Epidermal melanocyte (primary cell): Measurements from ENCODE around the gene PYROXD2.
A peak's percentile ranks its signal among the peaks of the same experiment; 100 is the strongest.

Experiments
- DNase-seq: peaks from one replicate; pipeline ENCODE4 v3.0.0; 2011; ENCODE audit warnings: low spot score; ENCODE audit not compliant: insufficient read length

The PYROXD2 gene

DNA sequence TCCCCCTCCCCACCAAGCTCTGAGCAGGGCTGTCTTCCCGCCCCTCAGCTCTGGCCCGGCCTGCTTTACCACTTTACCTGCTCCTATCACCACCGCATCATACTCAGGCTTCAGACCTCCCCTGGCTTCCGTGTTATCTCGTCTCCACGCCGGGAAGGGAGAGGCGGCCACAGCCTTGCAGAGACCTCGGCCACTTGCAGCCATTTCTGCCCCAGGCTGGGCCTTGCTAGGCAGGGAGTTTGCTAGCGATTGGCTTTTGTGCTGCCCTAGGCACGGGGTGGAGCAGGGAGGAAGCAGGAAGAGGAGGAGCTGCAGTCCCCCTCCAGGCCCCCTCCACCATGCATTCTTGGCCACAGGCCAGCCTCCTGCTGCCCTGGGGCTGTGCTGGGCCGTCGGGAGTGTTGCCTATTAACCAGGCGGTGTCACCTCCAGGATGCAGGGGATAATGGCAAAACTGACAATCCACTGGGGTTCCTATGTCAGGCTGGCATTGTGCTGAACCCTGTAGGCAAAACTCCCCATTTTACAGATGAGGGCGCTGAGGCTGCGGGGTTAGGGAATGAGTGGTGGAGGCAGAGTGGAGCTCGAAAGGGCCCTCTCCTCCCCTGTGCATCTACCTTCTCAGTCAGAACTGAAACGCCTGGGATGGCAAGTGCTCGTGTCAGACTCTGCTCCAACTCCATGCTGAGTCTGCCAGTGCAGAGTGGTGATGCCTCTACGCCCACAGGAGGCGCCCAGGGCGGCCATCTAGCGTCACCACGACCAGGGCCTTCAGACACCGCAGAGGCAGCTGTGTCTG lies at the start of gene PYROXD2:
Gene PYROXD2, minus strand, starts transcription at position 251 of the 799 bp plus-strand sequence. Its CDS starts 47 bp downstream, at position 204.
- peak; percentile 99 for DNase-seq

GRCh38 chr10:98463976-98464754 lies 49.2 kb upstream of the PYROXD2 start:
- no peak for DNase-seq

DNA sequence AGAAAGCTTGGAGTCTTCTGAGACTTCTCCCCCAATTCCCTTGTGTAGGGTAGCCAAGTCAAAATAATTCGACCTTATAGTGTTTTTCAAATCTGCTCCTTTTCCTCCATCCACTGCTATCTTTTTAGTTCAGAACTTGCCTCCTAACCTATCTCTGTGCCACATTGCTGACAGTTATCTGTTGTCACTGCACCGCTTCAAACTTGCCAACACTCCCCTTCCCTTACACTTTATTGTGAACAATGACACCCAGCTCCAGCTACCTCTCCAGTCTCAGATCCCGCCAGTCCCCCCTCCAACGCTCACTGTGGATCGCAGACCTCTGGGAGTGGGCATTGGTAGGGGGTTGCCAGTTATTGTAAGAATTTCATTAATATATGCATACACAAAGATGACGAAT lies 48.0 kb upstream of the PYROXD2 start:
- no peak for DNase-seq

- DNase-seq, result no peak
Measured at GRCh38 chr10:98461500-98461842, 46.5 kb upstream of the PYROXD2 start.

DNA sequence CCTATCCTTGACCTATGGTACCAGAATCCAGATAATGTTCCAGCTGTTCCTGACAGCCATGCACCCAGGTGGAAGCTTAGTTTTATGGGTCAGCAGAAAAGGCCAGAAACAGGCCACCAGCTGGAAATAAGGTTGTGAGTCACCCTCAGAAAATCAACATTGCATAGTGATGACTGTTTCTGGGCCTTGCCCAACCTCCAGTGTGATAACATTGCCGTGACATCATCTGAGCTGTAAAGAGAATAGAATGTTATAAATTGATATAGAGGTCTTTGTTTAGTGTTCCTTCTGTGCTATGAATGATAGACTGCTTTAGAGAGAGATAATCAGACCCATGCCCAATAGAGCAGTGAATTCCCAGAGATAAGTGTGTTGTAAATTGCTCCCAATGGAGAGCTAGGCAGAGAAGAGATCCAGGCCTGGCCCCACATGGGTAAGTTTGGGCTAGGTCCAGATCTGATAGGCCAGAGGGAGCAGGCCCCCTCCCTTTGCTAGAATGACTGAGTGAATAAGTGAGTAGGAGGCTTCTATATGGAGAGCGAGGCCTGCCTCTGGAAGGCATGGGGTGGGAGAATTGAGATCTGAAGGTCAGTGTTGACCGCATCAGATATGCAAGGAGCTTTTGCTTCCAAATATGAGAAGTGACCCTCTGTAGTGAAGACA lies 46.0 kb upstream of the PYROXD2 start:
- DNase-seq, result peak; percentile 45

DNA sequence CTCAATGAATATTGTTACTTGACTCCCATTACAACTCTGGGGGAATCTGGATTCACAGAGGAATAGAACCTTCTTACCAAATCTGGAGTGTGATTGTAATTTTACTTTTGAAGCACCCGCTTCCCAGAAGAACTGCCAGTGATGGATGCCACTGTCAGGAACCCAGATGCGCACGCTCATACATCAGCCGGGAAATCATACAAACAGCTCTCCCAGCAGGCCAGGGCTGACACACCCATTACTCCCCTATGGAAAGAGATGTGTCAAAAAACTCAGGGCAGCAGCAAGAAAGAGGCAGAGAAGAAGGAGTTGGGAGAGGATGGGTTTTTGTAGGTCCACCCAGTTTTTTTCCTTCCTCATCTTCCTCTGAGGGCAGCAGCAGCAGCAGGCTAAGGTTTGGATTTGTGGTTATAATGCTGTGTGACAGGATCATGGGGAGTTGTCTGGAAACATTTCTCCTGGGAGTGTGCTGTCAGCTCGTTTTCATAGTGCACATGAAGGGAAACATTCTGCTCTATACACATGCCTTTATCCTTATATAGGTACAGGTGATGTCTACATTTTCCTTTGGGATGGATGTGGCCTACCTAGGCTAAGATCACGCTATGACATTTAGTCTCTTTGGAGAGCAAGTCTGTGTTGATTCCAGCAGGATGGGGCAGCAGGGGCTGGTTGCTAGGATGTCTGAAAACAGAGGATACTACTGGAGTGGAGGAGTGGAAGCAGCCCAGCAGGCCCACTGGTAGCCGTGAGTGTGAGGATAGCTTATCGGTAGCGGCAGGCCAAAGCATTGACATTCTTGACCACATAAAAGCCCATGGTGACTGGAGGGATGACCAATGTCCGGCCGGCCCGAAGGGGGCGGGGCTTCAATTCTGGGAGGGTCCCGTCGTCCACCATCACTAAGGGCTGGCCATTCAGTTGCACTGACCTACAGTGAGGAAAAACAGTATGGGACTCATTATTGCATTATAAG lies 44.1 kb upstream of the PYROXD2 start:
- no peak for DNase-seq

DNA sequence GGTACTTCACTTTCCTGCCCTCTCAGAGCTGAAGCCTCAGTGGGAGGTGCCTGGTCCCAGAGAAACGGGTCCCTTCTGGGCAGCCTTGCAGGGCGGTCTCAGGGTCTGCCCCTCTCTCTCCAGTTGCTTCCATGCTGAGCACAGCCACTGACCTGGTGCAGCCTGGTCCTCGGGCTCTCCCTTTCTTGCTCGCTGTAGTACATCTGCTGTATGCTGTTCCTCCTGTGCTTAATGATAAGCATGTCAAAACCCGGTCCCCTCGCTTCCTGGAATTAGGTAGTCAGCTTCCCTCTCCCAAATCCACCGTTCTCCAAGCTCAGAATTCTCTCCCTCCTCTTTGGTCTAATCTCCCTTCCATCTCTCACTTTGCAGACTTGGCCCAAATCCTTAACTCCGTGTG lies 42.7 kb upstream of the PYROXD2 start:
- DNase-seq, result no peak

DNA sequence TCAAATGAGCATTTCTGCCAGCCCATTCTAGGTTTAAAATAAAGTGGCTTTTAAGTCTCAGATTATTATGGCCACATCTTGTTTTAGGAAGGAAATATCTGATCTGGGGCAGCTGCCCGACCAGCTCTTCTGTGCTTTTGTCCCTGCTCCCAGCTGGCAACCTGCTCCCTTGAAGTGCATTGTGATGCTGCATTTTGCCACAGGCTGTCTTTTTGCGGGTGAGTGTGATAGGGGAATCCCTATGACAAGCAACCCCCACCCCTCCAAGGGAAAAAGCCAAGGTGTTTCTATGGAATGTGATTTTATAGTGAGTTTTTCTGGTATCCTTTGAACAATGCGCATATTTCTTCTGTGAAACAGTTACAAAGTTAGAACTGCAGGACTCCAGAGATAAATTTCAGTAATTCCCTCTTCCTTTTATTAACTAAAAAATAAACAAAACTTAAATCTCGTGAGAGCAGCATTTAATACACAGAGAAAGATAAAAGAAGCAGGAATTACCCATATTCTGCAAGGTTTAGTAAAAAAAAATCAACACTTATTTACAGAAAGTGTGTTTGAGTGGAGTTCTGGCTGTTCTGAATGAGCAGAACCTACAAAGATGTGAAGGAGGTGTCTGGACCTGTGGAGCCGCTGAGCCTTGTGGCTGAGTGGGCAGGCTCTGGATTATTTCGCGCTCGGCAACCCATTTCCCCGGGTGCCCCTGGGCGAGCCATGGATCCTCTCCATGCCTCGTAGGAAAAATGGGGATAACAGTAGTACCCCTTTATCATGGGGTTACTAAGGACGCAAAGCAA lies 41.9 kb upstream of the PYROXD2 start:
- no peak for DNase-seq

DNA sequence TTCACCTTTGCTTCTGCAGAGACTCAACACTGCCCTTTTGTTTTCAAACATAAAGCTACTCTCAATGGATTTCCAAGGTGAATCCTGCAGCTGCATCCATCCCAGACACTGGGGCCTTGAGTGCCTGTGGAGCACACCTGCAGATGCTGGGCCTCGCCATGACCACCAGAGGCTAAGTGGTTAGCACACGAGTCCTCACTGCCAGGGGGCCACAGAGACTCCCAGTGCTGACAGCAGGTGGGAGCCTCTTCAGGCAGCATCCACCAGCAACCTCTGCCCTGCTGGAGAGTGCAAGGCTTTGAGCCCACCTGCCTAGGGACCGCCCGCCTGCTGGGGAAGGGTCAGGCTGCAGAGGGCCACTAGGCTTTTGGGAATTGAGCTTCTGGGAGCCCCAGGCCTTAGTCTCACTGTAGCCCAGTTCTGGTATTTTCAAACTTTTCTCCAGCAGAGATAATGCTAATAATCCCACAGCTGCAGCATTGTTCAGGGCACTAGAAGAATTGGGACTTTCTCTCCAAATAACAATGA lies 41.1 kb upstream of the PYROXD2 start:
- DNase-seq, result no peak

- DNase-seq, result no peak
Measured at GRCh38 chr10:98453729-98454128, 38.7 kb upstream of the PYROXD2 start.

DNA sequence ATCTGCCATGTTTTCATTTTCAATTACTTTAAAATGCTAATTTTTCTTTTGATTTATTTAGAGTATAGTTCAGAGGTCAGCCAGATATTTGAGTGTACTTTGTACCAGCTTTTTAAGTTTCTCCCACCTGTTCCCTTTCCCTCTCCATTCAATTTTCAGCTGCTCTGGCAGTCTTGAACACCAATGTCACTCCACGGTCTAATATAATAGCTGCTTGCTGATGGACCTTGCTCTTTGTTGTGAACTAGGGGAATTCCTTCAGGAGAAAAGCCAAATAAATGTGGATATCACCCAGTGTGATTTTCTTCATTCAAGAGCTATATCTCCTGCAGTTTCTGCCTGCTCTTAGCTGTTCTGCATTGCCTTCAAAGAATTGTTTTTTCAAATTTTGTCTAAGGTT lies 35.6 kb upstream of the PYROXD2 start:
- DNase-seq, result no peak

- DNase-seq, result no peak
Measured at GRCh38 chr10:98449287-98449686, 34.3 kb upstream of the PYROXD2 start.

GRCh38 chr10:98446661-98447221 lies 31.8 kb upstream of the PYROXD2 start, which contains the start of gene HPS1:
HPS1 (minus strand) TSS chr10:98446935; CDS start chr10:98443240, 3,695 bp downstream.
- peak; percentile 75 for DNase-seq

- no peak for DNase-seq
Measured at GRCh38 chr10:98446151-98446660, 31.2 kb upstream of the PYROXD2 start.

GRCh38 chr10:98445200-98445812 lies 30.3 kb upstream of the PYROXD2 start:
- no peak for DNase-seq

- DNase-seq, result no peak
Measured at GRCh38 chr10:98444314-98445006, 29.5 kb upstream of the PYROXD2 start.

- DNase-seq, result no peak
Measured at GRCh38 chr10:98438715-98439114, 23.7 kb upstream of the PYROXD2 start.

- no peak for DNase-seq
Measured at GRCh38 chr10:98436704-98437103, 21.7 kb upstream of the PYROXD2 start.
